ENCODE measurements around the gene LTB4R2. TPM values are rescaled to one million over a fixed set of nuclear protein-coding genes. Genes with fewer than 3 reads are reported as not detected.

The LTB4R2 gene
- polyA plus RNA-seq, 2 of the 4 experiments (the other 2 are of a cell fraction), result 5.8 to 8.6 TPM

GRCh38 chr14:24332268-24332993 lies 22.5 kb downstream of the LTB4R2 start:
- ATAC-seq (peak; percentile 71 to 84), FAIRE-seq (no peak), DNase-seq (ENCODE audit: low read depth in 1 of 2, low spot score in 1 of 2) (peak; percentile 71 to 93)
- TF ChIP-seq RARB (CRISPR knock-in tag; IDR thresholded peaks at IDR 0.05) (no peak), MAX (IDR thresholded peaks at IDR 0.05) (peak; percentile 34; the same call in 1 of the 2 replicates), CTCF (IDR thresholded peaks at IDR 0.05) (peak; percentile 46), SMC3 (IDR thresholded peaks at IDR 0.05) (peak; percentile 30; the same call in 2 of the 3 replicates), CEBPB (IDR thresholded peaks at IDR 0.05) (peak in 1 of 2 experiments; percentile 70; a peak in 3 of 4 replicates), RAD21 (conservative IDR thresholded peaks at IDR 0.05 in 1 of 2, IDR thresholded peaks at IDR 0.05 in 1 of 2) (peak in 1 of 2 experiments; percentile 46; a peak in 3 of 5 replicates), E2F6 (IDR thresholded peaks at IDR 0.05; ENCODE audit: borderline replicate concordance, low read depth) (no peak), NPAS2 (CRISPR knock-in tag; IDR thresholded peaks at IDR 0.05; ENCODE audit: borderline replicate concordance) (no peak), ZC3H11A (IDR thresholded peaks at IDR 0.05) (no peak), USF2 (IDR thresholded peaks at IDR 0.05) (no peak), POLR2A (IDR thresholded peaks at IDR 0.05; ENCODE audit: low read length) (no peak), ZSCAN20 (CRISPR knock-in tag; IDR thresholded peaks at IDR 0.05) (no peak)
- CTCF ChIA-PET, result interaction anchor here (0.7 to 46.6 kb wide), 35 partner anchors 8 to 98 kb away, joined by 3 to 1142 read pairs (median 7); partner anchors contain the start of genes CBLN3, CIDEB, KHNYN and LTB4R
- Histone ChIP-seq H3K9me3 (no peaks in the 10 kb centered on the region), H3K4me2 (peak overlapping the region; percentile 76), H3K4me3 (no peak overlapping the region; the same call in 2 of the 3 replicates), H3K27ac (peak overlapping the region in 1 of 2 experiments; percentile 45; a peak in 1 of 6 replicates), H3K4me1 (peaks cover 3% of the 10 kb centered on the region; the same call in 1 of the 3 replicates)
- 46% methylated on average over 53 of the region's 56 CpGs for WGBS (ENCODE audit: missing lambda C conversion rate)
- POLR2A ChIA-PET, result interaction anchor here (1.0 to 3.4 kb wide), 5 partner anchors 98 to 110 kb away, joined by 3 to 66 read pairs (median 8); partner anchors contain the start of genes CBLN3, KHNYN and SDR39U1

GRCh38 chr14:24334431-24335291 lies 24.7 kb downstream of the LTB4R2 start, which contains the start of gene ADCY4:
ADCY4 (minus strand) TSS chr14:24335071; CDS start chr14:24334652, 419 bp downstream.
- no peak for ATAC-seq
- ChIA-PET CTCF (interaction anchor here (0.6 to 46.6 kb wide), 20 partner anchors 11 to 106 kb away, joined by 3 to 1142 read pairs (median 24); partner anchors contain the start of genes CBLN3, CIDEB, KHNYN and LTB4R), POLR2A (interaction anchor here (2.0 kb wide), 1 partner anchor 107 kb away, joined by 8 read pairs; the partner anchor contains the start of gene SDR39U1)
- Histone ChIP-seq H3K4me1 (peaks cover 3% of the 10 kb centered on the region; the same call in 1 of the 3 replicates), H3K4me3 (no peak within 1 kb of the TSS), H3K4me2 (peak within 1 kb of the TSS; percentile 62), H3K9me3 (no peaks in the 10 kb centered on the region), H3K27ac (peak within 1 kb of the TSS in 1 of 2 experiments; percentile 71; a peak in 2 of 6 replicates)
- TF ChIP-seq PHF8 (IDR thresholded peaks at IDR 0.05; ENCODE audit: borderline replicate concordance, low read depth) (no peak), TP53 (CRISPR knock-in tag; IDR thresholded peaks at IDR 0.05) (no peak), ZSCAN20 (CRISPR knock-in tag; IDR thresholded peaks at IDR 0.05) (no peak), GATA3 (IDR thresholded peaks at IDR 0.05; ENCODE audit: borderline replicate concordance) (no peak), FOSB (CRISPR knock-in tag; IDR thresholded peaks at IDR 0.05) (no peak), REST (IDR thresholded peaks at IDR 0.05) (no peak), E2F6 (IDR thresholded peaks at IDR 0.05; ENCODE audit: borderline replicate concordance, low read depth) (no peak), RFX5 (IDR thresholded peaks at IDR 0.05) (no peak), HOXB5 (CRISPR knock-in tag; IDR thresholded peaks at IDR 0.05) (no peak), KDM1A (IDR thresholded peaks at IDR 0.05; ENCODE audit: low read depth) (no peak), EHF (CRISPR knock-in tag; IDR thresholded peaks at IDR 0.05) (no peak), EP300 (IDR thresholded peaks at IDR 0.05) (no peak)
- DNase-seq (ENCODE audit: low read depth in 1 of 2, low spot score in 1 of 2), result no peak
- WGBS (ENCODE audit: missing lambda C conversion rate), result 88% methylated on average over 64 of the region's 65 CpGs
- no peak for FAIRE-seq
